Left ventricle myocardium superior (tissue), 1 donor: Measurements from ENCODE around the gene TBPL1. TPM values are rescaled to one million over a fixed set of nuclear protein-coding genes. Genes with fewer than 3 reads are reported as not detected.
"Not testable (repeated sequence)": the region's sequence is repeated elsewhere in the genome, so short reads cannot be mapped to it uniquely, and the experiment has no call there.

ENCODE experiments used
- ATAC-seq: fragments of 200-7000 bp; cut with Tn5 transposase; one replicate; pipeline ENCODE4 v1.9.1; 2020; ENCODE audit warnings: mild to moderate bottlenecking, moderate library complexity
- DNase-seq: peaks from one replicate; pipeline ENCODE4 v3.0.0-alpha.2; 2020
- intact Hi-C: fragments of 100-400 bp; cut with micrococcal nuclease; formaldehyde crosslinking; loops from one replicate; pipeline ENCODE4 v1.11.0; 2022
- total RNA-seq: library from RNA; stranded (reverse); fragmentation: NEBNext Ultra II Directional; extraction: Animal tissue kit (Norgen Biotek cat#: 25700); gene quantifications from one replicate; pipeline ENCODE4 v1.2.1, GENCODE V29; 2021
- donor health status: DM: no; HTN: yes; CAD: no; lungs with severe emphysema.

TBPL1 gene
- total RNA-seq, 1 donor from 2014 or later: 14.2 TPM

DNA sequence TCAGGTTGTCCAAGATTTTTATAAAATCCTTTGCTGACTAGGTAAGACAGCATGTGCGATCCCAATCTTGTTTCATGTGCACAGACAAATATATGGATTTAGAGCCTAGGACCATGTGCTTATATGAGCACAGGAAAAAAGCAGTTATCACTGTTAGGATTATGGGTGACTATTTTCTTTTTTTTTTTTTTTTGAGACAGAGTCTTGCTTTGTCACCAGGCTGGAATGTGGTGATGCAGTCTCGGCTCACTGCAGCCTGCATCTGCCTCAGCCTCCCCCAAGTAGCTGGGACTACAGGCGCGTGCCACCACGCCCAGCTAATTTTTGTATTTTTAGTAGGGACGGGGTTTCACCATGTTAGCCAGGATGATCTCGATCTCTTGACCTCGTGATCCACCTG is 14.8 kb downstream of the TBPL1 start:
- ATAC-seq, DNase-seq, intact Hi-C loops: not testable (repeated sequence)

DNA sequence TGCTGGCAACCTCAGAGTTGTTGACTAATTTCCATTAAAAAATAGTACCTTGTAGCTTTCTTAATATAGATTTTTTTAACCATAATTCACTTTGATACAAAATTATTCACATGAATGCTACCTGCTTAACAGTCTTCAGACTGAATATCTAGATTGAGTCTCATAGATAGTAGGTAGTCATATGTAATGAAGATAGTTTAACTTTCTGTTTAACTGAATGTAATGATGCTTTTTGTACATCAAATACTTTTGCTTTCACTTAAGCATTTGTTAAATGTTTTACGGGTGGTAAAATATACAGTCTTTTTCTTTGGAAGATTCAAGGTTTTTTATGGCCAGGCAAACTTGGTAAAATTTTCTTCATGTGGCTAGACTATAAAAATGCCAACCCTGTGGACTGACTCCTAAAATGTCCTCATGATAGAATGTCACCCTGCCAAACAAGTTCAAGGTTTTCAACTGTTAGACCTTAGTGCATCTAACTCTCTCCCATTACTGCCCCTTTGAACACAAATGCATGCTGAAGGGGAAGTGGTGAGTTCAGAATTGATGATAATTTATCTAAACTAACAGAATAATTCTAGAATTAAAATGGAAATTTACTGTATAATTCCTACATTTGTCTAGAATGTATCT is 16.4 kb downstream of the TBPL1 start:
- intact Hi-C loops: no loop called here
- DNase-seq: no peak
- no peak for ATAC-seq

DNA sequence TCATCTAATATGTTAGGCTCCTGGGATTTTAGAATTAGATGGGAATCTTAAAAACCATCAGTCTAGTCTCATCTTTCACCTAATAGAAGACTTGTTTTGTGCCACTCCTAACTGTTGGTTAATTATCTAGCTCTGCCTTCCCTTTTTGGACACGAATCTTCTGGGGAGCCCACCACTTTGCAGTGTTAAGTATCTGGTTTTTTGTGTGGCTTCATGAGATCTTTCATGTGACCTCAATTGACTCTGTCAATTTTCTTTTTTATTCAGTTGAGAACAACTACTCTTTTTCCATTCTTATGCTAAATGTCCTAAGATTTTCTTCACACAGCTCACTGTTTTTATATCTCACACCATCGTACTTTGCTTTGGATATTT is 16.9 kb downstream of the TBPL1 start:
- DNase-seq (no peak), ATAC-seq (no peak)
- intact Hi-C loops: no loop called here

DNA sequence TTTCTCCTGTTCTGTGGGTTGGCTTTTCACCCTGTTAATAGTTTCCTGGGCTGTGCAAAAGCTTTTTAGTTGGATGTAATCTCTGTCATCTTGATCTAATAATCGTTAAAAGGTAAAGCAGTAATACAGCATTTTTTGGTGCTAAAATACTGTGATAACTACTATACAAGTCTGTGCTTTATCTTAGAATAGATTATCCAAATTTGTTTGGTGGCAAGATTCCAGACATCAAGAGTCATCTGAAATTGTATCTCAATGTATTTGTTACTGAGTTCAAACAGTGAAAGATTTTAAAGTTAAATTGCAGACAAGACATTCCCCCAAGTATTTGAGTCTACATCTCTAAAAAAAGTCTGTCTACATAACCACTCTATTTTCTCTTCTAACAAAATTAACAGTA is 18.8 kb downstream of the TBPL1 start:
- DNase-seq (no peak), ATAC-seq (no peak)
- intact Hi-C loops: no loop called here

DNA sequence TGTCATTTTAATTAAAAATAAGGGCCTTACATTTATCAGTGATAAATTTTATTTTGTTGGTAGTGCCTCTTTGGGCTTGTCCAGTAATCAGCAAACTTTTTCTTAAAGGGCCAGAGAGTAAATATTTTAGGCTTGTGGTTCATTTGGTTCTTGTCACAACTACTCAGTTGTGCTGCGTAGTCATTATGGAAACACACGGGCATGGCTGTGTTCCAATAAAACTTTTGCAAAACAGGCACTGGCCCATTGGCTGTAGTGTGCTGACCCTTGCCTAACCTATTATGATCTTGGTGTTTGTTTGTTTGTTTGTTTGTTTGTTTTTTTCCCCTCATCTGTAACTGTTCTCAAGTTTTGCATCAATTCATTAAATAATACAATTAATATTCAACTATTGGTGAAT is 19.4 kb downstream of the TBPL1 start:
- ATAC-seq: no peak

DNA sequence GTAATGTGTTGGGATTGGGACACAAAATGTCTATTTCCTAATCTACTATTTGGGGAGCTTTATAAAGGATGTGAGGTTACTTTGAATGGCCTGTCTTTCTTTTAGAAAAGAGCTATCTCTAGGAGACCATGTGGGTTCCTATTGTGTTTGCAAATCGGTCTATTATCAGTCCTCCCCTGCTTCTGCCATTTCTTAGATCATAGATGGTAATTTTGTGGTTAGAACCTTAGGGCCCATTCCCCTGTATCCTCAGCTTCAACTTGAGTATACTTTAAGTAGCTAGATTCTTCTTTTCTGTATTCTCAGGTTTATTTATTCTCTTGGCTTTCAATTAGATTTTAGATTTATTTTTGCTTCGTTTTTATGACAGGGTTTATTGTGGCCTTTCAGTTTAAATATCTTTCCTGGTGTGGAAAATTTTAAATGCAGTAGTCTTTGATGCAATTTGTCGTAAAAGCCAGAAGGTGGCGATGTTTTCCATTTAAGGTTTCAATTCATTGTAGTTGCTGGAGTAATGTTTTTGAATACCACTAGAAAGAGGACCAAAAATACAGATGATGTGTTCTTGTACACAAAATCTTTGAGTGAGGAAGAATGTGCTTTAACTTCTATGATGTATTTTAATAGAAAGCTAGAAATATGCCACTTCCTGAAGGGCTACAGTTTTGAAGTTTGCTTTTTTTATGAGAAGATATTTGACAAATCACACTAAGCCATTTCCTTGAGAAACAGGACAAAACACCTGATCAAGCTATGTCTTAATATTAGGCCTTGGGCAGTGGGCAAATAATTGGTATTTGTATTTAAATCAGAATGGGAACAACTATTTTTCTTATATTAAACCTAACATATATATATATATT is 20.3 kb downstream of the TBPL1 start:
- peak; percentile 48 for ATAC-seq

More for the DNA sequence above, 19.4 kb downstream of the TBPL1 start:
- DNase-seq: no peak
- intact Hi-C loops: no loop called here

DNA sequence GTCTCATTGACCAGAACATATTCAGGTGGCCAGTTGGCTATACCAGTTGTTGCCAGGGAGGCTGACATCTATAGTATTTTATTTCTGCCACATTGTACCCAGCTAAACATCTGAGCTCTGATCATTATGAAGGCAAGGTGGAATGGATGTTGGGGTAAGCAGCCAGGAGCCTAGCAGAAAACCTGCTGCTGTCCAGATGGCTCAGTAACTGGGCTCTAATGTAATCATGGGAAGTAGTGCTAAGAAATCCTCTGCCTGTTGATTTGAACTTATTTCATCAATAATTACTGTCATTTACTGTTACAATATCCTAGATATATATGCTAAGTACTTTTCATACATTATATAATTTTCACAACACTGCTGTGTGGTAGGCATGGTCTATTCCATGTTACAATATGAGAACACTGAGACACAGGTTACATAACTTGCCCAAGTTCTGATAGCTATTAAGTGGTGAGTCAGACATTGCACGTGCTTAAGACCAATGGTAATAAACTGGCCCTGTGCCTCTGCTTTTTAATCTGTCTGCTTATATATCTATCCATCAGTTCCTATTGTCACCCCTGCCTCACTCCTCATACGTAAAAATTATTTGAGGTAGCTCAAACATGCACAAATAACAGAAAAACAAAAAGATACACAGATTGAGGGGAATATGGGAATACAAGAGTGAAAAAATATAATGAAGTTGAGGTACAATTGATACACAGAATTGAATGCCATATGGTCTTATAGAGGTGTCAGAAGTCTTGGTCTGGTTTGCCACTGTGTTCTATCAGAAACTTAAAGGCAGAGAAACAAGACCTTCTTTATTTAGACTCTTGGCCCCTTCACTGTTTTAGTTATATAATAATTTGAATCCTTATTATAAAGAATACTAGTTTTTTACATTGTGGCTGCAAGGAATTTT is 25.2 kb downstream of the TBPL1 start:
- DNase-seq: no peak
- intact Hi-C loops: loop anchor here (5.0 kb wide), 1 partner anchor 84 kb away; no protein-coding TSS in a partner anchor
- peak; percentile 91 for ATAC-seq

More for the DNA sequence above, 20.3 kb downstream of the TBPL1 start:
- intact Hi-C loops: no loop called here
- no peak for DNase-seq

DNA sequence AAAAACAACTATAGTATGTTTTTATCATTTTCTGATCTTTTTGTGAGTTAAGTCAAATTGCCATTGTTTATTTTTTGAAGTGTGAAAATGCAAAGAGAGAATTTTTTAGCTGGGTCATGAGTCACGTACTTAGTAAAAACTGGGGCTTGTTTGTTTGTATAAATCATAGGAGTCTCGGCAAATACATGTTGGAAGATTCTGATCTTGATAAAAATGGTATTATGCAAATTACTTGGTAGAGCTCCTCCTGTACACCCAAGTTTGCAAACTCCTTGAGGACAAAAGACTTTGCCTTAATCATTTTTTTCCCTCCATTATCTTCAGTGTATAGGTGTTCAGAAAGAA is 25.8 kb downstream of the TBPL1 start:
- intact Hi-C loops: loop anchor here (5.0 kb wide), 1 partner anchor 83 kb away; no protein-coding TSS in a partner anchor
- DNase-seq (no peak), ATAC-seq (no peak)

DNA sequence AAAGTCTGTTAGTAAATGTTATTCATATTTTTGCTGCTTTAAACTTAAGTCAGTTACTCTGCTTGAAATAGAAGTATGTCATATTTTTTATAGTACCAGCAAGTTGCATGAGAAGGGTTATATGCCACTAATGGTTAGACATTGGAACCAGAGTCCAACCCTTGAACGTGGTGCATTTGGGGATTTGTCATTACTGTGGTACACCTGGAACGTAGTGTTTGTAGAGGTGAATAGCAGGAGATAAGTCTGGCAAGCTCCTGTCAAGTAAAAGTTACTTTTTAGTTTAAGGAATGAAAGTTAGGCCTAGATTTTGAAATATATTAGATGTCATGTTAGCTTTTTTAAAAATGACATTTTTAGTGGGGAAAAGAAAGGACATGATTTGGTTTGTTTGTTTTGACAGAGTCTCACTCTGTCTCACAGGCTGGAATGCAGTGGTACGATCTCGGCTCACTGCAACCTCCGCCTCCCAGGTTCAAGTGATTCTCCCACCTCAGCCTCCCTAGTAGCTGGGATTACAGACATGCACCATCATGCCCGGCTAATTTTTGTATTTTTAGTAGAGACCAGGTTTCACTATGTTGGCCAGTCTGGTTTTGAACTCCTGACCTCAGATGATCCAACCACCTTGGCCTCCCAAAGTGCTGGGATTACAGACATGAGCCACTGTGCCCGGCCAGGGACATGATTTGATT is 26.4 kb downstream of the TBPL1 start:
- intact Hi-C loops: loop anchor here (5.0 kb wide), 1 partner anchor 83 kb away; no protein-coding TSS in a partner anchor
- ATAC-seq, DNase-seq: not testable (repeated sequence)

DNA sequence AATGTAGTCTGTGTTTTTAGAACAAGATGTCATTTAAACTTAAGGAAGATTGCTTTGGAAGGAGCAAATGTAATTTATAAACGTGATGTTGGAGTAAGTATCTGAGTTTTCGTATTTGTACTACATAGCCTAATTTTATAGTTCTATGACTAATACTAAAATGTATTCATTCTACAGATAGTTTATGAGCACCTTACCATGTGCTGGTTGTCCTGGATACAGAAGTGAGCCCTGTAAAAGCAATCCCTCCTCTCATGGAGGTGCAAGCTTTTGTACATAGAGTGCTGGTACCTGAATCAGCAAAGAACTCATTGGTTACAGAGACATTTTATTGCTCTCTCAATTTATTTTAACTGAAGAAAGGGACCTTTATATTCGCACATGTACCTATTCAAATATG is 27.1 kb downstream of the TBPL1 start:
- DNase-seq: no peak
- intact Hi-C loops: no loop called here
- ATAC-seq: no peak

DNA sequence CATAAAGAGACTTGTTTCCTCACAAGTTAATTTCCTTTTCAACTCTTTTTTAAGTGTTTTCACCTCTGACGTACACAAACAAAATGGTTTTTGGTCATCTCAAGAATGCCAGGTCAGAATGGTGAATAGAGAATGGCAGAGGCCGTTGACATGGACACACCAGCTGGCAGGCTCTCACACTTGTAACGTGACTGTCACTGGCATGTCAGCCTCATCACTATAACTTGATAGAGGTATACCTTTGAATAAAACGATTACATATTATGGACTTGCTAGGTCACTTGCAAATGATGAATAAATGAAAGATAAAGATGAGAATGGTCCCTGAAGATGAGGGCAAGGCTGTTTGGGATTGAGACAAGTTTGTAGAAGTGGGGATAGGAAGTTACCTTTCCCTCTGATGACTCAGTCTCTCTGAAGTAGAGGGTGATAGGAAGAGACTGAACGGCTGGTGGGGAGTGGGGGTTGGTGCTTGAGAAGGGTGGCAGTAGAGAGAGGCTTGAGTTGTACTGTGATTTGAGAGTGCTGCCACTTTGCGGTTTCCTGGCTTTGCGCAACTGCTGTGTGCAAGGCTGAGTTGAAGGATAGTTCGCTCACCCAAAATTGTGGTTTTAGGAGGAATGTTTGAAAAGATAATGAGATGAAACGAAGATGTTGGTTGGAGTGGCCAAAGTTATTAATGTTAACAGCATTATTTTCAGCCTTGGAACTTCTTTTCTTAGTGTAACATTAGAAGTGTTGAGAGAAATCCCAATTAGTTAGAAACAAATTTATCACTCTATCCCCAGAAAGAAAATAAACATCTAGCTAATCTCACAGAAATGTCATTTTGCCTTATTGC is 30.3 kb downstream of the TBPL1 start:
- intact Hi-C loops: no loop called here
- ATAC-seq (peak; percentile 42), DNase-seq (no peak)

DNA sequence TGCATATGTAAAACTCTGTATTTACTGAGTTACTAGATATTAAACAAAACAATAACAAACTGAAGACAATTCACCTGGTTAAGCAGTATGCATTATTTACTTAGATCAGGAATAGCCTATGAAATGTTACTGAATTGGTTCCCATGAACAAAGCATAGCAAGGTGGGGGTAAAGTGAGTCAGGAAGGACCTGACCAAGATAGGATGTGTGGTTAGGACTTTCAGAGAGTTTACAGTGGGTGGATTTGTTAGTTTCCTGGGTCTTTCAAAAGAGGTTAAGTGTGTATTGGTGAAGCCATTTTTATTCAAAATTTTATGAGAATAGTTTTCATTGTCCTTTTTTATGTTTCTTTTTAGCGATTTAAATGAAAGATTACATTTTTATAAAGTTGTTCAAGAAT is 32.9 kb downstream of the TBPL1 start:
- ATAC-seq (no peak), DNase-seq (no peak)
- intact Hi-C loops: no loop called here

DNA sequence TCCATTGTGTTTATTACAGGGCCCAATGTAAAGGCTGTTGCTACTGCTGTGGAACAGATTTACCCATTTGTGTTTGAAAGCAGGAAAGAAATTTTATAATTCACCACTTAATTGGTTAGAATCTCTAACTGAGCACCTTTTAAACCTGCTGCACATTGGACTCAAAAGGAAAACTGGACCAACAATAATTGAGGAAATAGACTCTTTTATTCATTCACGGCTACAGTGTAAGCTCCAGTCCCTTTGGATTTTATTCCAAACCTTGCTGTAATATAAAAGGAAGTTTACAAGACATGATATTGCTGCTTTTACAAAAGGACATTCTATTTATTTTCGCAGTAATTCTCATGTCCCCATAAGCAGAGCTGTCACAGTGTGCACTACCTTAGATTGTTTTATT is 33.9 kb downstream of the TBPL1 start:
- DNase-seq (no peak), ATAC-seq (no peak)
- intact Hi-C loops: no loop called here

DNA sequence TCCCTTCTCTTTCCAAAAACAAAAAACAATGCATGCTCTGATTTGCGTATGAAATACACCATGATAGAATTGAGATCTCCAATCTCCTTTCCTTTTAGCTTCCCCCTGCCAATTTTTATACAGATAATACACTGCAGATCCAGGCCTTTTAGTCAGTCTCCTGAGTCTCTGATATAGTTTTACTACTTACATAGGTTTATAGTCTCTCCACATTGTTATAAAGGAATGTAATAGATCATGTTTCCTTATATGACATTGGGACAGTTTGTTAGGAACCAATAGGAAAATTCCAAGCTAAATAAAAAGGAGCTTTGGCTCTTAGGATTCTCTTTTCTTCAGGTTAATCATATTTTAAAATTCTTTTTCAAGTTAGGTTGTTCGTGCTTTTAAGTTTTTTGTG is 36.5 kb downstream of the TBPL1 start:
- ATAC-seq: no peak
- DNase-seq: no peak
- intact Hi-C loops: no loop called here

DNA sequence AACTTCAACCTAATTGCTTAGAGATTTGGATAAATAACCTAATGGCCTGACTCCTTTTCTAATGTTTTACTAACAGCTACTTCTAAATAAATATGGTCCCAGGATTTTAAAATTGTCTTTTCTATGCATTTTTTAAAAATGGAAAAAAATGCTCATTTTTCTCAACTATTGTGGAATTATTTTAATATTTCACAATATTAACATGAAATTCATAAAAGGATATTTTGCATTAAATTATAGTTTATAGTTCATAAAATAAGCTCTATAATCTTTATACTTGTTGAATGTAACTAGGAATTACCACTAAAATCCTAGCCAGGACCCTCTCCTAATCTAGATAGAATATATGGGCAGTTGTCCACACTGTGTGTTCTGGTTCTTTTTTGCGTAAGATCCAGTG is 37.3 kb downstream of the TBPL1 start:
- DNase-seq (no peak), ATAC-seq (no peak)
- intact Hi-C loops: no loop called here

DNA sequence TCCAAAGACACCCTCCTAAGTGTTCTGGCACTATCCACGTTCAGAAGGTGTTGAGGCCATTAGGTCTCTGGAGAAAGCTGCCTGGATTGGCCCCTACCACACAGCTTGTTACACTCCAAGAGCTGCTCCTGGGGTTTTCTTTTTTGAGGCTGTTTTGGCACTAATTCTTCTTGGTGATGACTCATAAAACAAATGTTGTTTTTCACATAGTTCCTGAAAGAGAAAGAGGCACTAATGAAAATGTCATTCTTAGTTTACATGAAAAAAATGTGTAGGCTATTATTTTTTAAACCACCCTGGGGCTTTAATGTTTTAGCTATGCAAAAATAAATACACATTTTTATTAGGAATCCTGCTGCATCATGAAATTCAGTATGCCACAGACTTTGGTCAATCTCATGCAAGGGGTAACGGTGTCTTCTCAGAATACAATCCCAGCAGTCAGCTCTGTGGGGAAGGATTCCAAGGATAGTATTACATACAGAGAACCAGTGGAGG is 38.1 kb downstream of the TBPL1 start:
- DNase-seq (no peak), ATAC-seq (peak; percentile 16)
- intact Hi-C loops: no loop called here

DNA sequence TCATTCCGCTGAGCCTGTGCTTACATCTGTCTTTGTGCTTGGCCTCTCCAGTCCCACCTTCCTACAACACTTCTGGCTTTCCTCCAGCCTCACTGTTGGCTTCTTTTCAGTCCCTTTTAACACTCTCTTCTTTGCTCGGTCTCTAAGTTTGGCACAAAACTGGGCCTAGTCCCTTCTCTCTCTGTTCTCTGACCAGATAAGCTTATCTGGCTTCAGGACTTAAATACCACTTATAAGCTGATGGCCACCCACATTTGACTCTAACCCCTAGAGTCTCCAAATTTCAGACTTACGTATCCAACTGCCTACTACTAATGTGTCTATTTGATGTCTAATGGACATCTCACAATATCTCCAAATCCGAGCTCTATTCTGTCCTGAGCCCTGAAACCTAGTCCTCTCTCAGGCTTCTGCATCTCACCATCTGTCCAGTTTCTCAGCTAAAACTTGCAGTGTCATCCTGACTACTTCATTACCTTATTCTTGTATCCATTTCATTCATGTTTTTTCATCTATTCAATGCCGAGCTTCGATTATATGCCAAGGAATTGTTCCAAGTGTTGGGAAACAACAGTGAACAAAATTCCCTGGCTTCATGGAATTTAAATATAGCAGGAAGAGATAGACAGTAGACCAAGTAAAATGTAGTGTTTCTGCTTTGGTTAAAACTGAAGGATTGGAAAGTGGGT is 40.1 kb downstream of the TBPL1 start:
- intact Hi-C loops: no loop called here
- DNase-seq (no peak), ATAC-seq (peak; percentile 86)

DNA sequence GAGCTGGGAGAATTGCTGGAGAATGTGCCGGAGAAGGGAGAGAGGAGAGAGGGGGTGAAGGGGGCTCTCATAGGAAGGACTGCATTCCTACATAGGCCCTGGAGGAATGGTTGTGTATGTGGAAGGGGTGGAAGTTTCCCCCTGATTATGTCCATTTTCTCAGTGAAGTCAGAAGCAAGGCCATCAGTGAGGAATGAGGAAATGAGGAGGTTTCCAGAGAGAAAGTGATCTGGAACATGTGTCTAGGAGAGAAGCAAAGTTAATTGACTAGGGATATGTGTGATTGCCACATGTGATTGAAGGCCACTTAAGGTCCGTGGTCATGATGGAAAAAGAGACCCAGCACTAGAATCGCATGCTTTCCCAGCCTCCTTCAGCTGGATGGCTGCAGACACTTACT is 42.3 kb downstream of the TBPL1 start:
- ATAC-seq: no peak
- intact Hi-C loops: no loop called here
- no peak for DNase-seq
